CD14-positive monocyte (primary cell): ENCODE data around the gene PSTPIP1. TPM values are rescaled to one million over a fixed set of nuclear protein-coding genes. Genes with fewer than 3 reads are reported as not detected.
A peak's percentile ranks its signal among the peaks of the same experiment; 100 is the strongest.

Experiments used
- DNase-seq, 3 donors: peaks; one replicate each; pipeline ENCODE4 v3.0.0-alpha.2; 2011 to 2022
- H2AFZ ChIP-seq: 2 replicates; pipeline ENCODE4 v1.6.0; 2012; ENCODE audit warnings: mild to moderate bottlenecking, low read depth, low read length, inconsistent platforms; ENCODE audit not compliant: insufficient read depth, poor library complexity, severe bottlenecking
- H3K27ac ChIP-seq, 2 donors: 1 replicate in 1 of 2; 2 replicates in 1 of 2; pipeline ENCODE4 v1.5.1; 2012 to 2013; ENCODE audit warnings: low read length in 2 of 2, control low read depth in 1 of 2, inconsistent platforms in 1 of 2, low read depth in 1 of 2, mild to moderate bottlenecking in 1 of 2
- H3K27me3 ChIP-seq, 2 donors: one replicate each; pipeline versions ENCODE4 v1.6.0 to v1.6.1; 2011 to 2013; ENCODE audit warnings: low read length in 2 of 2; ENCODE audit not compliant: control insufficient read depth in 2 of 2, insufficient read depth in 2 of 2
- H3K36me3 ChIP-seq, 2 donors: replicated peaks in 1 of 2; 1 replicate in 1 of 2; 2 replicates in 1 of 2; pipeline versions ENCODE4 v1.5.1 to v1.6.1; 2012 to 2013; ENCODE audit warnings: low read length in 2 of 2, control low read depth in 1 of 2, inconsistent platforms in 1 of 2, mild to moderate bottlenecking in 1 of 2; ENCODE audit not compliant: insufficient read depth in 2 of 2, control insufficient read depth in 1 of 2
- H3K4me1 ChIP-seq, 2 donors: 1 replicate in 1 of 2; 2 replicates in 1 of 2; pipeline versions ENCODE4 v1.5.1 to v1.6.1; 2012 to 2013; ENCODE audit warnings: low read length in 2 of 2, control low read depth in 1 of 2, inconsistent platforms in 1 of 2, mild to moderate bottlenecking in 1 of 2, moderate library complexity in 1 of 2; ENCODE audit not compliant: insufficient read depth in 2 of 2, control insufficient read depth in 1 of 2
- H3K4me2 ChIP-seq: replicated peaks from 2 replicates; pipeline ENCODE3; 2012; ENCODE audit warnings: low read length, moderate library complexity, mild to moderate bottlenecking; ENCODE audit not compliant: poor library complexity, severe bottlenecking; ENCODE audit errors: extremely low read depth
- H3K4me3 ChIP-seq, 3 experiments: fragments of 200-600 bp in 1 of 3; sonication (generic) in 1 of 3; replicated peaks in 1 of 3; 1 replicate in 2 of 3; 2 replicates in 1 of 3; pipeline ENCODE4 v1.5.1; 2011 to 2013; ENCODE audit warnings: low read length in 3 of 3, mild to moderate bottlenecking in 3 of 3, control low read depth in 2 of 3, low read depth in 2 of 3, inconsistent platforms in 1 of 3, moderate library complexity in 1 of 3
- H3K79me2 ChIP-seq: 2 replicates; pipeline ENCODE4 v1.6.0; 2012; ENCODE audit warnings: mild to moderate bottlenecking, control low read depth, inconsistent platforms, low read length, moderate library complexity; ENCODE audit not compliant: insufficient read depth
- H3K9ac ChIP-seq: 2 replicates; pipeline ENCODE4 v1.6.0; 2017; ENCODE audit warnings: low read length, mild to moderate bottlenecking; ENCODE audit not compliant: insufficient read depth, poor library complexity, severe bottlenecking
- H3K9me3 ChIP-seq, 2 donors: replicated peaks in 1 of 2; 1 replicate in 1 of 2; 2 replicates in 1 of 2; pipeline versions ENCODE4 v1.5.1 to v1.6.1; 2012 to 2013; ENCODE audit warnings: low read length in 2 of 2, control low read depth in 1 of 2; ENCODE audit not compliant: control insufficient read depth in 1 of 2, insufficient read depth in 1 of 2
- H4K20me1 ChIP-seq: 2 replicates; pipeline ENCODE4 v1.6.0; 2012; ENCODE audit warnings: mild to moderate bottlenecking, low read length, control low read depth, moderate library complexity; ENCODE audit not compliant: insufficient read depth
- H3K27ac Mint-ChIP-seq, 7 donors: one replicate each; pipeline ENCODE4 v1.8.0; 2020; ENCODE audit warnings: mild to moderate bottlenecking in 7 of 7, mixed read lengths in 7 of 7, moderate library complexity in 6 of 7, inconsistent platforms in 2 of 7
- H3K27me3 Mint-ChIP-seq, 3 donors: one replicate each; pipeline ENCODE4 v1.8.0; 2021 to 2022; ENCODE audit warnings: low read depth in 3 of 3, mild to moderate bottlenecking in 3 of 3, mixed read lengths in 3 of 3, moderate library complexity in 3 of 3, inconsistent platforms in 1 of 3
- H3K36me3 Mint-ChIP-seq, 2 donors: one replicate each; pipeline ENCODE4 v1.8.0; 2020; ENCODE audit warnings: mixed read lengths in 2 of 2, inconsistent platforms in 1 of 2, mild to moderate bottlenecking in 1 of 2
- H3K4me1 Mint-ChIP-seq: one replicate; pipeline ENCODE4 v1.8.0; 2020; ENCODE audit warnings: mild to moderate bottlenecking, mixed read lengths
- H3K4me3 Mint-ChIP-seq, 2 donors: one replicate each; pipeline ENCODE4 v1.8.0; 2020; ENCODE audit warnings: mild to moderate bottlenecking in 2 of 2, mixed read lengths in 2 of 2, moderate library complexity in 1 of 2
- H3K9me3 Mint-ChIP-seq, 7 donors: one replicate each; pipeline ENCODE4 v1.8.0; 2020 to 2022; ENCODE audit warnings: mixed read lengths in 7 of 7, mild to moderate bottlenecking in 6 of 7, moderate library complexity in 6 of 7, inconsistent platforms in 2 of 7
- WGBS: methylation state at CpG from one replicate; pipeline ENCODE4 v1.1.5; 2013; ENCODE audit warnings: missing lambda C conversion rate; ENCODE audit not compliant: insufficient coverage; 5-methylcytosine and 5-hydroxymethylcytosine counted together
- intact Hi-C, 2 donors: fragments of 100-400 bp; cut with micrococcal nuclease; formaldehyde crosslinking; loops; one replicate each; pipeline versions ENCODE4 v1.15.0 to v1.15.1; 2023
- polyA plus RNA-seq, 3 donors: library from polyadenylated mRNA; depleted of rRNA in 1 of 3; unstranded in 2 of 3; stranded (reverse) in 1 of 3; fragments of 300-500 nt in 2 of 3; fragments of >200 nt in 1 of 3; fragmentation: Illumina TruSeq in 2 of 3; gene quantifications; 1 replicate in 2 of 3; 2 replicates in 1 of 3; pipeline ENCODE4 v1.2.3, GENCODE V29; 2012 to 2021
- TF ChIP-seq, protein P1 (sequence below): fragments of 200-600 bp; IDR thresholded peaks from one replicate; pipeline ENCODE4 v1.8.0; 2022; ENCODE audit warnings: antibody characterized with exemption, mild to moderate bottlenecking

Gene PSTPIP1
- polyA plus RNA-seq, 3 donors, result 85.9 to 183 (median 86.8) TPM

DNA sequence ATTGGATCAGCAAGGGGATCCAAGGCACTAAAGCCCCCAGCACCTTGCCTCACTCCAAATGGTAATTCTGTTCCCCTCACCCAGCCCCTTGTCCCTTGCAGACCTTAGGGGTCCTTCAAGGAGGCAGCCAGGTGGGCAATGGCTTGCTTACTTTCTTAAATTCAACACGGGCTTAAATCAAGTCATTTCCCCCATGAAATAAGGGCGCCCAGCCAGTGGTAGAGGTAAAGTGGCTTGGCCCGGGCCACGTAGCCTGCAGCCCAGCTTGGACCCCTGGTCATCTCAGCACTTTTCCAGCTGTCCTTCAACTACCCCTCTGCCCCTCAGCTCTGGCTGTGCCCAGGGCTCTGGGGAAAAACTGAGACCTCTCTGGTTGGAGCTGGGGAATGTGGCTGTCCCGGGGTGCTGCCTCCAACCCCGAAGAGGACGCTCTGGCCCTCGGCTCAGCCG lies 1.2 kb downstream of the PSTPIP1 start:
- H3K27ac ChIP-seq, result peak overlapping the region; percentile 55 to 91
- H3K27me3 Mint-ChIP-seq, result peaks cover 0 to 5% (median 0%) of the 10 kb centered on the region in 3 donors
- no peak for DNase-seq
- TF ChIP-seq, protein P1, sequence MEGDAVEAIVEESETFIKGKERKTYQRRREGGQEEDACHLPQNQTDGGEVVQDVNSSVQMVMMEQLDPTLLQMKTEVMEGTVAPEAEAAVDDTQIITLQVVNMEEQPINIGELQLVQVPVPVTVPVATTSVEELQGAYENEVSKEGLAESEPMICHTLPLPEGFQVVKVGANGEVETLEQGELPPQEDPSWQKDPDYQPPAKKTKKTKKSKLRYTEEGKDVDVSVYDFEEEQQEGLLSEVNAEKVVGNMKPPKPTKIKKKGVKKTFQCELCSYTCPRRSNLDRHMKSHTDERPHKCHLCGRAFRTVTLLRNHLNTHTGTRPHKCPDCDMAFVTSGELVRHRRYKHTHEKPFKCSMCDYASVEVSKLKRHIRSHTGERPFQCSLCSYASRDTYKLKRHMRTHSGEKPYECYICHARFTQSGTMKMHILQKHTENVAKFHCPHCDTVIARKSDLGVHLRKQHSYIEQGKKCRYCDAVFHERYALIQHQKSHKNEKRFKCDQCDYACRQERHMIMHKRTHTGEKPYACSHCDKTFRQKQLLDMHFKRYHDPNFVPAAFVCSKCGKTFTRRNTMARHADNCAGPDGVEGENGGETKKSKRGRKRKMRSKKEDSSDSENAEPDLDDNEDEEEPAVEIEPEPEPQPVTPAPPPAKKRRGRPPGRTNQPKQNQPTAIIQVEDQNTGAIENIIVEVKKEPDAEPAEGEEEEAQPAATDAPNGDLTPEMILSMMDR, result no peak
- H3K9ac ChIP-seq, result peak overlapping the region; percentile 68
- peak overlapping the region; percentile 85 for H2AFZ ChIP-seq
- H3K4me3 Mint-ChIP-seq, result peak overlapping the region; percentile 90 to 96
- peaks cover 58% of the 10 kb centered on the region for H4K20me1 ChIP-seq
- intact Hi-C loops, result loop anchor here in 1 of 2 donors (10.0 kb wide), 1 partner anchor 69 kb away; no protein-coding TSS in a partner anchor
- peak overlapping the region; percentile 53 to 94 (median 62) for H3K4me3 ChIP-seq
- peaks cover 94% of the 10 kb centered on the region for H3K79me2 ChIP-seq
- H3K9me3 ChIP-seq, result no peaks in the 10 kb centered on the region
- 0% methylated on average over 5 of the region's 9 CpGs for WGBS
- peaks cover 0 to 2% (median 0%) of the 10 kb centered on the region in 7 donors for H3K9me3 Mint-ChIP-seq
- peaks cover 22 to 40% of the 10 kb centered on the region in 2 donors for H3K36me3 Mint-ChIP-seq
- peaks cover 96 to 99% of the 10 kb centered on the region in 2 donors for H3K4me1 ChIP-seq
- H3K4me2 ChIP-seq, result peak overlapping the region; percentile 84
- no peaks in the 10 kb centered on the region for H3K27me3 ChIP-seq
- peaks cover 19 to 22% of the 10 kb centered on the region in 2 donors for H3K36me3 ChIP-seq
- peak overlapping the region; percentile 88 to 99 (median 95) for H3K27ac Mint-ChIP-seq
- peaks cover 95% of the 10 kb centered on the region for H3K4me1 Mint-ChIP-seq

GRCh38 chr15:76996526-76997401 lies 1.8 kb downstream of the PSTPIP1 start:
- Histone ChIP-seq H3K4me1 (peaks cover 96 to 99% of the 10 kb centered on the region in 2 donors), H3K27ac (peak overlapping the region; percentile 55 to 91), H3K79me2 (peaks cover 96% of the 10 kb centered on the region), H3K27me3 (no peaks in the 10 kb centered on the region), H4K20me1 (peaks cover 65% of the 10 kb centered on the region), H3K4me2 (peak overlapping the region; percentile 84), H3K36me3 (peaks cover 24 to 27% of the 10 kb centered on the region in 2 donors), H3K4me3 (peak overlapping the region; percentile 53 to 94 (median 62)), H3K9ac (peak overlapping the region; percentile 68), H2AFZ (no peak overlapping the region), H3K9me3 (no peaks in the 10 kb centered on the region)
- Mint-ChIP-seq H3K36me3 (peaks cover 27 to 47% of the 10 kb centered on the region in 2 donors), H3K27ac (peak overlapping the region; percentile 88 to 99 (median 95)), H3K27me3 (peaks cover 0 to 8% (median 0%) of the 10 kb centered on the region in 3 donors), H3K4me1 (peaks cover 95% of the 10 kb centered on the region), H3K9me3 (peaks cover 0 to 2% (median 0%) of the 10 kb centered on the region in 7 donors), H3K4me3 (peak overlapping the region; percentile 90 to 96)
- DNase-seq, result peak; percentile 42 to 58 (median 57)
- 33% methylated on average over 9 of the region's 14 CpGs for WGBS
- intact Hi-C loops, result loop anchor here in 1 of 2 donors (10.0 kb wide), 1 partner anchor 68 kb away; no protein-coding TSS in a partner anchor
- TF ChIP-seq, protein P1, result no peak
